Fibroblast of lung (primary cell): ENCODE results near the gene ETS1. TPM values are rescaled to one million over a fixed set of nuclear protein-coding genes. Genes with fewer than 3 reads are reported as not detected.

Source experiments
- DNase-seq, 2 donors: peaks; one replicate each; pipeline versions ENCODE4 v3.0.0 to v3.0.0-alpha.2; 2010; ENCODE audit warnings: low read depth in 2 of 2
- H2AFZ ChIP-seq: 2 replicates; pipeline ENCODE4 v1.5.1; 2012; ENCODE audit warnings: low read length, control low read depth, inconsistent platforms
- H3K27ac ChIP-seq: 2 replicates; pipeline ENCODE4 v1.5.1; 2011; ENCODE audit warnings: low read length, control low read depth; ENCODE audit not compliant: insufficient read depth
- H3K27me3 ChIP-seq: 2 replicates; pipeline ENCODE4 v1.5.1; 2011; ENCODE audit warnings: mild to moderate bottlenecking, low read length; ENCODE audit not compliant: control insufficient read depth, insufficient read depth
- H3K36me3 ChIP-seq: 2 replicates; pipeline ENCODE4 v1.5.1; 2011; ENCODE audit warnings: low read length; ENCODE audit not compliant: control insufficient read depth, insufficient read depth
- H3K4me1 ChIP-seq: 2 replicates; pipeline ENCODE4 v1.5.1; 2011; ENCODE audit warnings: low read length; ENCODE audit not compliant: control insufficient read depth, insufficient read depth; ENCODE audit errors: extremely low read depth
- H3K4me2 ChIP-seq: 2 replicates; pipeline ENCODE4 v1.5.1; 2011; ENCODE audit warnings: low read length, control low read depth; ENCODE audit not compliant: insufficient read depth; ENCODE audit errors: extremely low read depth
- H3K4me3 ChIP-seq, 4 experiments: fragments of 200-600 bp in 1 of 4; sonication (generic) in 1 of 4; replicated peaks in 1 of 4; 2 replicates each; pipeline ENCODE4 v1.5.1; 2011 to 2016; ENCODE audit warnings: low read length in 4 of 4, low read depth in 3 of 4, mild to moderate bottlenecking in 3 of 4, control low read depth in 2 of 4, inconsistent platforms in 1 of 4, mixed read lengths in 1 of 4; ENCODE audit not compliant: insufficient read depth in 1 of 4; ENCODE audit errors: control extremely low read depth in 1 of 4
- H3K79me2 ChIP-seq: 2 replicates; pipeline ENCODE4 v1.5.1; 2012; ENCODE audit warnings: mild to moderate bottlenecking, low read length, inconsistent platforms; ENCODE audit not compliant: control insufficient read depth, insufficient read depth
- H3K9ac ChIP-seq: 2 replicates; pipeline ENCODE4 v1.5.1; 2011; ENCODE audit warnings: mild to moderate bottlenecking, low read length, control low read depth; ENCODE audit not compliant: insufficient read depth
- H3K9me3 ChIP-seq: 2 replicates; pipeline ENCODE4 v1.5.1; 2012; ENCODE audit warnings: low read depth, low read length; ENCODE audit not compliant: control insufficient read depth, insufficient read depth
- H4K20me1 ChIP-seq: 2 replicates; pipeline ENCODE4 v1.5.1; 2011; ENCODE audit warnings: low read length; ENCODE audit not compliant: control insufficient read depth, insufficient read depth; ENCODE audit errors: extremely low read depth
- CTCF ChIP-seq, 2 donors: IDR thresholded peaks in 1 of 2; conservative IDR thresholded peaks in 1 of 2; 1 replicate in 1 of 2; 2 replicates in 1 of 2; pipeline ENCODE4 v1.5.1; 2011 to 2012; ENCODE audit warnings: low read length in 2 of 2, control low read depth in 1 of 2, inconsistent platforms in 1 of 2, low read depth in 1 of 2, mild to moderate bottlenecking in 1 of 2
- EZH2 ChIP-seq: IDR thresholded peaks from 2 replicates; pipeline ENCODE4 v1.5.1; 2012; ENCODE audit warnings: low read length, control low read depth, mild to moderate bottlenecking; ENCODE audit errors: missing control alignments
- polyA plus RNA-seq, 2 donors: library from polyadenylated mRNA; depleted of rRNA in 1 of 2; stranded (reverse) in 1 of 2; unstranded in 1 of 2; fragments of >200 nt; gene quantifications; 2 replicates each; pipeline ENCODE4 v1.2.1, GENCODE V29; 2011 to 2012; ENCODE audit warnings: missing spikeins in 1 of 2
- total RNA-seq: library from RNA; depleted of rRNA; stranded (reverse); fragments of >200 nt; gene quantifications from 2 replicates; pipeline ENCODE4 v1.2.1, GENCODE V29; 2014

Gene ETS1
- total and polyA plus RNA-seq, 2 donors (not counting 1 experiment from before 2014, with no cell fraction given), result 51.5 to 51.7 TPM

DNA sequence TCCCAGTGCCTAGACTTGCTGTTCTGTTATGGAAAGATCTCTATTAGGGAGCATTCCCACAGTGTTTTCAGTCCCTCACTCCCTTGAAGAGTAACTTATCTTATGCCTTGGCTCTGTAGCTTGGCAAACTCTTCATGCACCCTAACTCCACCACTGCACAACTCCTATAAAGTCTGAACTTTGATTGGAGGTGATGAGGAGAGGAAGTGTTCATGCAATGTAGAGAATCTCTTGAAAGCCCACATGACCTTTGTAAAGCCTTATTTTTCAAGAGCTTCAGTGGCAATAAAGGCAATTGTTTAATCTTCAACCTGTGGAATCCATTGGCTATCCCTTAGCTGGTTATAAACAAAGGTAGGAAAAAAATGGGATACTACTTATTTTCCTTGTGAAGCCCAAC is 176.2 kb downstream of the ETS1 start:
- DNase-seq, result no peak
- H3K4me2 ChIP-seq, result no peak overlapping the region
- H2AFZ ChIP-seq, result no peak overlapping the region
- no peaks in the 10 kb centered on the region for H3K9me3 ChIP-seq
- no peaks in the 10 kb centered on the region for H4K20me1 ChIP-seq
- no peaks in the 10 kb centered on the region for H3K36me3 ChIP-seq
- H3K4me3 ChIP-seq, result no peak overlapping the region
- H3K9ac ChIP-seq, result no peak overlapping the region
- peaks cover 19% of the 10 kb centered on the region for H3K4me1 ChIP-seq
- H3K27ac ChIP-seq, result no peak overlapping the region
- no peaks in the 10 kb centered on the region for H3K79me2 ChIP-seq
- TF ChIP-seq EZH2, result no peak
- TF ChIP-seq CTCF (conservative IDR thresholded peaks at IDR 0.05 in 1 of 2, IDR thresholded peaks at IDR 0.05 in 1 of 2; ENCODE audit: low read depth in 1 of 2, low read length in 2 of 2), result no peak
- H3K27me3 ChIP-seq, result no peaks in the 10 kb centered on the region

- peak; percentile 74 to 84 for DNase-seq
- H2AFZ ChIP-seq, result no peak overlapping the region
These were observed 177.9 kb downstream of the ETS1 start for GRCh38 chr11:128409476-128409875.

More at GRCh38 chr11:128409476-128409875, 177.9 kb downstream of the ETS1 start:
- H4K20me1 ChIP-seq, result no peaks in the 10 kb centered on the region
- no peaks in the 10 kb centered on the region for H3K9me3 ChIP-seq
- no peak overlapping the region for H3K27ac ChIP-seq
- no peak overlapping the region for H3K4me2 ChIP-seq
- H3K36me3 ChIP-seq, result no peaks in the 10 kb centered on the region
- H3K79me2 ChIP-seq, result no peaks in the 10 kb centered on the region
- H3K9ac ChIP-seq, result no peak overlapping the region
- peaks cover 23% of the 10 kb centered on the region for H3K4me1 ChIP-seq
- no peaks in the 10 kb centered on the region for H3K27me3 ChIP-seq
- no peak overlapping the region for H3K4me3 ChIP-seq
- TF ChIP-seq CTCF (conservative IDR thresholded peaks at IDR 0.05 in 1 of 2, IDR thresholded peaks at IDR 0.05 in 1 of 2; ENCODE audit: low read depth in 1 of 2, low read length in 2 of 2) (no peak), EZH2 (no peak)

Other genes with a start within 250 kb of the ETS1 start
- 2.5 and 5.6 TPM in 2 replicates for gene FLI1, start 106.5 kb upstream of the ETS1 start, total RNA-seq
- gene FLI1, start 106.5 kb upstream of the ETS1 start, polyA plus RNA-seq, result 3.7 and 3.9 TPM in 2 replicates